GM23248 (cell line): ENCODE results near the gene RAB43.

ENCODE experiments used
- EZH2 ChIP-seq: fragments of 200-600 bp; sonication (generic); IDR thresholded peaks from 2 replicates; pipeline ENCODE4 v1.6.1; 2018; ENCODE audit warnings: antibody characterized with exemption, mild to moderate bottlenecking; ENCODE audit not compliant: insufficient read depth, poor library complexity, severe bottlenecking
- EZH2phosphoT487 ChIP-seq: fragments of 200-600 bp; sonication (generic); IDR thresholded peaks from 2 replicates; pipeline ENCODE4 v1.6.1; 2018; ENCODE audit warnings: antibody characterized with exemption, moderate library complexity, mild to moderate bottlenecking, low read depth; ENCODE audit not compliant: insufficient read depth

- TF ChIP-seq EZH2phosphoT487 (no peak), EZH2 (no peak)
These were observed 58.4 kb downstream of the RAB43 start for GRCh38 chr3:129063091-129063640.
